ENCODE data around the gene ZNF432. TPM values are rescaled to one million over a fixed set of nuclear protein-coding genes. Genes with fewer than 3 reads are reported as not detected.

The ZNF432 gene
- polyA plus RNA-seq, 4 donors: 20.4 to 23.9 (median 23.0) TPM

DNA sequence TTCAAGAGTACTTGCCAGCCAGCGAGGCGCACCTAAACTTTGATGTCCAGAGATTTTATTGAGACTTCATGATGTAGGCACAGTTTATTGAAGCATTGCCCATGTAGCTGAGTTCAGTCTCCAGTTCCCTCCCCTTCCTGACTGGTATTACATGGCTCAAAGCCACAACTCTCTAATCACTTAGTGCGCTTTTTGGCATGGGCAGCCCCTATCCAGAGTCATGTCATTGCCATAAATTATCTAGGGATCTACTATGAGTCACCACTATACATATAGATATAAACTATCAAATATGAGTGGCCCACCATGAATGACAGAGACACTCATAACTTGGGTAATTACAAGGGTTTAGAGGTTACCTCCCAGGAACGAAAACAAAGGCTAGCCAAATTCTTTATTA is 28.1 kb downstream of the ZNF432 start:
- DNase-seq (ENCODE audit: low read depth in 4 of 4, low spot score in 3 of 4): no peak

DNA sequence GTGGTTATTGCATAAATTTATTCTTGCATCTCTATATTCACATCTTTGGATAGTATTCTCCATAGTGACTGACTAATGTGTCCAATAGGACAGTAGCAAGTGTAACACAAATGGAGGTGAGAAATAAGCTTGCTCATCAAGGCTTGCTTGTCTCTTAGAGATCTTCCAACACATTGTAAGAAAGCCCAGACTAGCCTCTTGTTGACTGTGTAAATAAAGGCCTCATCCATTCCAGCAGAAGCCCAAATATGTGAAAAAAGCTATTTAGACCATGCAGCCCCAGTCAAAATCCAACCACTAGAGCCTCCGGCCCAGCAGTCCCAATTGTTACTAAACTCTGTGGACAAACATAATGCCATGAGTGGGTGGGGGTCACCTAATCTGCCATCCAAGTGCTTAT is 38.0 kb downstream of the ZNF432 start:
- DNase-seq (ENCODE audit: low read depth in 4 of 4, low spot score in 3 of 4): no peak

GRCh38 chr19:52007806-52008557 is 40.7 kb downstream of the ZNF432 start, which contains the start of gene ZNF615:
Gene ZNF615, minus strand, starts transcription at chr19:52008211. Its CDS starts 4,500 bp downstream, at chr19:52003711.
- peak; percentile 84 to 86 (median 86) for DNase-seq (ENCODE audit: low read depth in 4 of 4, low spot score in 3 of 4)

GRCh38 chr19:52007451-52007805 is 41.2 kb downstream of the ZNF432 start:
- DNase-seq (ENCODE audit: low read depth in 4 of 4, low spot score in 3 of 4): peak in 1 of 4 donors; percentile 36

GRCh38 chr19:51994048-51994644 is 54.5 kb downstream of the ZNF432 start:
- DNase-seq (ENCODE audit: low read depth in 4 of 4, low spot score in 3 of 4): no peak

DNA sequence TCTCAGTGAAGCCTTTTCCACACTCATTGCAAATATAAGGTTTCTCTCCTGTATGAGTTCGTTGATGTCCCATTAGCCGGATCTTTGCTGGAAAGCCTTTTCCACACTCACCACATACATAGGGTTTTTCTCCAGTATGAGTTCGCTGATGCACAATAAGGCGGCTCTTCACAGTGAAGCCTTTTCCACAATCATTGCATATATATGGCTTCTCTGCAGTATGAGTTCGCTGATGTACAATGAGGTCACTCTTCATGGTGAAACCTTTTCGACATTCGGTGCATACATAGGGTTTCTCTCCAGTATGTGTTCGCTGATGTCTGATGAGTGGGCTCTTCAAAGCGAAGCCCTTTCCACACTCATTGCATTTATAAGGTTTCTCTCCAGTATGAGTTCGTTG is 55.2 kb downstream of the ZNF432 start:
- no peak for DNase-seq (ENCODE audit: low read depth in 4 of 4, low spot score in 3 of 4)

DNA sequence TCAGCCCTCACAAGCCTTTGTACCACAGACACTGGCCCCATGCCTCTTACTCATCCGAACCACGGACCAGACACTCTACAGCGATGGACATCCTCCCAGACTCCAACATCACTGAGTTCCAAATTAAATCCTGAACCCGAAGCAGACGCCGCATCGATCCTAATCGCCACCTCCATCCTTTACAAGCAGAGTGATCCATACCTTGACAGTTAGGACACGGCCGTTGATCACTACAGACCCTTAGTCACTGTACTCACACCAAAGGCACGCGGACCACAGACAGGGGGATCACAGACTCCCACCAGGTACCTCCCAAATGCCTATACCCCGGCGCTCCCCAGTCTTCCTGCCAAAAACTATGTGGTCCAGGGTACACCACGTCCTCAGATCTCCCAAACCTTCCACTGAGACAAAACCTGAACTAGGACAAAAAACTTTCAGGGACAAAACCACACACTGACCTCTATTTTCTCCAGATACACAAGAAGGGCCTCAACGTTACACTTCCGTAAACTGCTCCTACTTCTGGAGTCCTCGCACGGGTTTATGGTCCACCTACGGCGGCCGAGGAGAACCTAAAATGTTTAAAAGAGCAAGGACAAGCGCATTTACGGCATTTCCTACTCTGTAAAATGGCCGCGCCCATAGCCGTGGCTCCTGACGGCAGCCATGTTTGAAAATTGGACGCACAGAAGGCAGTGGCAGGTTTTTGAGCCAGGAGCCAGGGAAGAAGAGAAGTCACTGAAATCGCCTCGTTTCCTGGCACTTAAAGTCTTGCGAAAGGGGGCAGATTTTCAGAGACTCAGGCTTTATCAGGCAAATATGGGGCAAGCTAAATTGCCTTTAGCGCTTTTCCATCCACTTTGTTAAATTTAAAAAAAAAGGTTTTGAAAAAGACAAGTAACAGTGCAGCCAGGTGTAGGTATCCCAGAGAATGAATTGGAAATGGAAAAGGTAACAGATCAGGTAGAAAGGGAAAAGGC is 62.0 kb downstream of the ZNF432 start, which contains the start of gene ZNF350:
Gene ZNF350 (minus strand): TSS at position 532 of the 983 bp plus-strand sequence. CDS start 12,480 bp downstream, outside the sequence.
- DNase-seq (ENCODE audit: low read depth in 4 of 4, low spot score in 3 of 4): peak; percentile 84 to 94 (median 90)

DNA sequence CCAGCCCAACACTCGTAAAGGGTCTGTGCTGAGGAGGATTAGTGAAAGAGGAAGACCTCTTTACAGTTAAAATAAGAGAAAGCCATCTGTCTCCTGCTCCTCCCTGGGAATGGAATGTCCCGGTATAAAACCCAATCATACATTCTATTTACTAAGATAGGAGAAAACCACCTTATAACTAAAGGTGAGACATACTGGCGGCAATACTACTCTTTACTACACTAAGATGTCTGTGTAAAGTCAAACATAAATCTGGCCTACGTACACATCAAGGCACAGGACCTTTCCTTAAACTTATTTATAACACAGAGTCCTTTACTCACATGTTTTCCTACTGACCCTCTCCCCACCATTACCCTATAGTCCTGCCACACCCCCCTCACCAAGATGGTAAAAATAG is 65.3 kb downstream of the ZNF432 start:
- DNase-seq (ENCODE audit: low read depth in 4 of 4, low spot score in 3 of 4): no peak

Other genes starting within 250 kb of the ZNF432 start
- gene ZNF577, start 160.9 kb downstream of the ZNF432 start, polyA plus RNA-seq (ENCODE audit: insufficient read length in 4 of 4): 10 to 100 TPM; 31.1 to 48.6 (median 44.1) TPM
- gene ZNF649, start 143.8 kb downstream of the ZNF432 start, polyA plus RNA-seq (ENCODE audit: insufficient read length in 4 of 4): 10 to 100 TPM; 20.0 to 30.6 (median 26.9) TPM
- gene ZNF613, start 121.4 kb downstream of the ZNF432 start, polyA plus RNA-seq (ENCODE audit: insufficient read length in 4 of 4): 10 to 100 TPM; 11.9 to 16.2 (median 12.5) TPM
- 10 to 100 TPM; 15.4 to 21.1 (median 19.8) TPM for gene ZNF350, start 62.0 kb downstream of the ZNF432 start, polyA plus RNA-seq (ENCODE audit: insufficient read length in 4 of 4)
- 10 to 100 TPM; 18.3 to 19.1 (median 18.8) TPM for gene ZNF615, start 40.6 kb downstream of the ZNF432 start, polyA plus RNA-seq (ENCODE audit: insufficient read length in 4 of 4)
- 10 to 100 TPM; 15.5 to 19.4 (median 17.5) TPM for gene ZNF614, start 20.5 kb downstream of the ZNF432 start, polyA plus RNA-seq (ENCODE audit: insufficient read length in 4 of 4)
- 10 to 100 TPM; 15.7 to 20.7 (median 17.5) TPM for gene ZNF841, start 46.9 kb upstream of the ZNF432 start, polyA plus RNA-seq (ENCODE audit: insufficient read length in 4 of 4)
- 10 to 100 TPM; 17.7 to 23.2 (median 19.7) TPM for gene ZNF616, start 91.1 kb upstream of the ZNF432 start, polyA plus RNA-seq (ENCODE audit: insufficient read length in 4 of 4)
- gene ZNF836, start 122.8 kb upstream of the ZNF432 start, polyA plus RNA-seq (ENCODE audit: insufficient read length in 4 of 4): 10 to 100 TPM; 15.4 to 23.4 (median 16.7) TPM
- 100 to 1,000 TPM; 313 to 477 (median 439) TPM for gene PPP2R1A, start 141.2 kb upstream of the ZNF432 start, polyA plus RNA-seq (ENCODE audit: insufficient read length in 4 of 4)
- gene ZNF766, start 220.7 kb upstream of the ZNF432 start, polyA plus RNA-seq (ENCODE audit: insufficient read length in 4 of 4): 10 to 100 TPM; 14.9 to 24.0 (median 22.1) TPM
- gene ZNF480, start 248.3 kb upstream of the ZNF432 start, polyA plus RNA-seq (ENCODE audit: insufficient read length in 4 of 4): 10 to 100 TPM; 13.0 to 23.2 (median 14.9) TPM

Measured in left renal pelvis (tissue), 4 donors.